OCI-LY1 (cell line): ENCODE measurements around the gene DDO.

Source experiments
- H2AFZ ChIP-seq: fragments of 200-600 bp; sonication (generic), shearing (Covaris generic); 2 replicates; pipeline ENCODE4 v1.6.0; 2014; ENCODE audit warnings: antibody characterized with exemption, mild to moderate bottlenecking, low read length
- H3F3A ChIP-seq: fragments of 200-600 bp; sonication (generic), shearing (Covaris generic); 2 replicates; pipeline ENCODE4 v1.6.0; 2014; ENCODE audit warnings: mild to moderate bottlenecking, antibody characterized with exemption, low read length, moderate library complexity; ENCODE audit not compliant: insufficient read depth
- H3K27ac ChIP-seq: fragments of 200-600 bp; sonication (generic); 2 replicates; pipeline ENCODE4 v1.5.1; 2014; ENCODE audit warnings: low read length, mixed run types, mild to moderate bottlenecking, low read depth; ENCODE audit not compliant: poor library complexity, severe bottlenecking
- H3K27me3 ChIP-seq: fragments of 200-600 bp; sonication (generic); 2 replicates; pipeline ENCODE4 v1.6.0; 2014; ENCODE audit warnings: antibody characterized with exemption, mild to moderate bottlenecking, low read length, moderate library complexity; ENCODE audit not compliant: insufficient read depth
- H3K36me3 ChIP-seq: fragments of 200-600 bp; sonication (generic); 2 replicates; pipeline ENCODE4 v1.6.1; 2014; ENCODE audit warnings: mild to moderate bottlenecking, antibody characterized with exemption, low read length, moderate library complexity, mixed read lengths; ENCODE audit not compliant: insufficient read depth
- H3K4me1 ChIP-seq: fragments of 200-600 bp; sonication (generic); 2 replicates; pipeline ENCODE4 v1.5.1; 2014; ENCODE audit warnings: mild to moderate bottlenecking, low read length, moderate library complexity; ENCODE audit not compliant: insufficient read depth, severe bottlenecking
- H3K4me2 ChIP-seq: fragments of 200-600 bp; sonication (generic), shearing (Covaris generic); 2 replicates; pipeline ENCODE4 v1.6.1; 2014; ENCODE audit warnings: low read length
- H3K4me3 ChIP-seq: fragments of 200-600 bp; sonication (generic); 2 replicates; pipeline ENCODE4 v1.5.1; 2014; ENCODE audit warnings: low read length, low read depth, mild to moderate bottlenecking, mixed read lengths; ENCODE audit not compliant: poor library complexity, severe bottlenecking
- H3K79me2 ChIP-seq: fragments of 200-600 bp; shearing (Covaris generic); 2 replicates; pipeline ENCODE4 v1.6.1; 2016; ENCODE audit warnings: mixed run types, low read length, mixed read lengths; ENCODE audit not compliant: insufficient read depth
- H3K9ac ChIP-seq: fragments of 200-600 bp; sonication (generic), shearing (Covaris generic); 2 replicates; pipeline ENCODE4 v1.6.1; 2014; ENCODE audit warnings: mild to moderate bottlenecking, low read length, mixed read lengths
- H3K9me2 ChIP-seq: fragments of 200-600 bp; sonication (generic), shearing (Covaris generic); 2 replicates; pipeline ENCODE4 v1.6.1; 2014; ENCODE audit warnings: low read depth, mild to moderate bottlenecking, low read length, mixed read lengths
- H3K9me3 ChIP-seq: fragments of 200-600 bp; shearing (Covaris generic); 2 replicates; pipeline ENCODE4 v1.6.1; 2014; ENCODE audit warnings: low read length, mixed read lengths
- H4K20me1 ChIP-seq: fragments of 200-600 bp; sonication (generic), shearing (Covaris generic); 2 replicates; pipeline ENCODE4 v1.6.0; 2016; ENCODE audit warnings: mild to moderate bottlenecking, low read length; ENCODE audit not compliant: insufficient read depth
- CTCF ChIP-seq: fragments of 200-600 bp; sonication (generic), shearing (Covaris generic); IDR thresholded peaks from 2 replicates; pipeline ENCODE4 v1.5.1; 2017; ENCODE audit warnings: mild to moderate bottlenecking, antibody characterized with exemption, low read length, moderate library complexity, mixed read lengths
- EZH2 ChIP-seq: fragments of 200-600 bp; sonication (generic), shearing (Covaris generic); IDR thresholded peaks from 2 replicates; pipeline ENCODE4 v1.8.0; 2017; ENCODE audit warnings: borderline replicate concordance, mixed run types, mild to moderate bottlenecking, antibody characterized with exemption, low read length, moderate library complexity, mixed read lengths

Gene DDO

DNA sequence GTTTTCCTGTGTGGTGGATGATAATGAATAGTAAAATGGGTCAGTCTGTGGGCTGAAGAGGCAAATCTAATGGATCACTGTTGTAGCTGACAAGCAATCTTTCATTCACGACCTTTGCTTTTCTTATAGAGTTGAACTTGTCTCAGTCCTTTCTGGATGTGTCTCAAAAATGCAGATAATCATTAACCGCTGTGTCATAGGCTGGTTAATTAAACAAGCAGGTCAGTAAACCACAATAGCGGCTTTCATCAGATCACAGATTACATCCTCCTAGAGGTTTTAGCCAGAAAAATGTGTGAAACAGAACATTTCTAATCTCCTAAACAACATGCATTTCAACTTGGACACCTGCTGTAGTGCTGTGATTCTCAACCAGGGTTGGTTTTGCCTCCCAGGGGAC lies 54.7 kb downstream of the DDO start:
- Histone ChIP-seq H3K79me2 (no peaks in the 10 kb centered on the region), H3K4me3 (no peak overlapping the region), H2AFZ (no peak overlapping the region), H3K9me2 (no peaks in the 10 kb centered on the region), H3K4me1 (no peaks in the 10 kb centered on the region), H3K9ac (no peak overlapping the region), H4K20me1 (no peaks in the 10 kb centered on the region), H3K27ac (no peak overlapping the region), H3K9me3 (no peaks in the 10 kb centered on the region), H3K4me2 (no peak overlapping the region), H3K36me3 (no peaks in the 10 kb centered on the region), H3F3A (no peaks in the 10 kb centered on the region), H3K27me3 (no peaks in the 10 kb centered on the region)
- TF ChIP-seq CTCF = no peak
- TF ChIP-seq EZH2 = no peak

GRCh38 chr6:110359556-110359955 lies 55.8 kb downstream of the DDO start:
- Histone ChIP-seq H3F3A (no peaks in the 10 kb centered on the region), H3K4me2 (no peak overlapping the region), H3K36me3 (no peaks in the 10 kb centered on the region), H3K9me3 (no peaks in the 10 kb centered on the region), H3K4me1 (no peaks in the 10 kb centered on the region), H3K9ac (no peak overlapping the region), H2AFZ (no peak overlapping the region), H3K27ac (no peak overlapping the region), H4K20me1 (no peaks in the 10 kb centered on the region), H3K27me3 (no peaks in the 10 kb centered on the region), H3K4me3 (no peak overlapping the region), H3K9me2 (no peaks in the 10 kb centered on the region), H3K79me2 (no peaks in the 10 kb centered on the region)
- TF ChIP-seq EZH2 = no peak

DNA sequence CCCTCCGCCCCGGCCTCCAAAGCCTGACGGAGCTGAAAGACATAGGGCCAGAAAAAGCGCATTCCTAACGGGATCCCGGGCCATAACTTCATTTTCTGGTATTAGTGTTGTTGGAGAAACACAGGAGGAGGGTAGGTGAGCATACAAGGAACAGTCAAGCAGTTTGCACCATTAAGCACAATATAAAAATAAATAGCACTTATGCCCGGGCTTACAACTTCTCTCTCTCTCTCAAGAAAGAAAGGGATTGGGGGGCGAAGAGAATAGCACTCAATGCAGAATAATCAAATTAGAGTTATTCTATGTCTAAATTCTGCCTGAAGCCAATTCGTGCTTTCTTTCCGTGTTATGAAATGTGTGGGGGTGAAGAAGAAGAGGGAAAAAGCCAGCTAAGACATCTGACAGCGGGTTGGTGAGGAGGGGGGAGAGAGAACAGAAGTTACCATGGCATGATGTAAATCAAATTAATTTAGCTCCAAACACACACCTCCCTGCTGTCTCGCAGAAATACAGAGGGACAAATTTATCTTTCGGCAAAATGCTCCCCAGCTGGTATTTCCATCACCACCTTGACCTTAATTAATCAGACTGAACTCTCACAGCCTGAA lies 56.7 kb downstream of the DDO start:
- no peaks in the 10 kb centered on the region for H4K20me1 ChIP-seq
- no peak overlapping the region for H3K4me3 ChIP-seq
- no peaks in the 10 kb centered on the region for H3K9me3 ChIP-seq
- H3K4me1 ChIP-seq = no peaks in the 10 kb centered on the region
- no peaks in the 10 kb centered on the region for H3K36me3 ChIP-seq
- no peak overlapping the region for H3K27ac ChIP-seq
- H3K79me2 ChIP-seq = no peaks in the 10 kb centered on the region
- no peak overlapping the region for H3K4me2 ChIP-seq
- H3F3A ChIP-seq = no peaks in the 10 kb centered on the region
- no peaks in the 10 kb centered on the region for H3K9me2 ChIP-seq
- H3K9ac ChIP-seq = no peak overlapping the region
- no peaks in the 10 kb centered on the region for H3K27me3 ChIP-seq
- H2AFZ ChIP-seq = no peak overlapping the region
- TF ChIP-seq EZH2 (no peak), CTCF (no peak)

DNA sequence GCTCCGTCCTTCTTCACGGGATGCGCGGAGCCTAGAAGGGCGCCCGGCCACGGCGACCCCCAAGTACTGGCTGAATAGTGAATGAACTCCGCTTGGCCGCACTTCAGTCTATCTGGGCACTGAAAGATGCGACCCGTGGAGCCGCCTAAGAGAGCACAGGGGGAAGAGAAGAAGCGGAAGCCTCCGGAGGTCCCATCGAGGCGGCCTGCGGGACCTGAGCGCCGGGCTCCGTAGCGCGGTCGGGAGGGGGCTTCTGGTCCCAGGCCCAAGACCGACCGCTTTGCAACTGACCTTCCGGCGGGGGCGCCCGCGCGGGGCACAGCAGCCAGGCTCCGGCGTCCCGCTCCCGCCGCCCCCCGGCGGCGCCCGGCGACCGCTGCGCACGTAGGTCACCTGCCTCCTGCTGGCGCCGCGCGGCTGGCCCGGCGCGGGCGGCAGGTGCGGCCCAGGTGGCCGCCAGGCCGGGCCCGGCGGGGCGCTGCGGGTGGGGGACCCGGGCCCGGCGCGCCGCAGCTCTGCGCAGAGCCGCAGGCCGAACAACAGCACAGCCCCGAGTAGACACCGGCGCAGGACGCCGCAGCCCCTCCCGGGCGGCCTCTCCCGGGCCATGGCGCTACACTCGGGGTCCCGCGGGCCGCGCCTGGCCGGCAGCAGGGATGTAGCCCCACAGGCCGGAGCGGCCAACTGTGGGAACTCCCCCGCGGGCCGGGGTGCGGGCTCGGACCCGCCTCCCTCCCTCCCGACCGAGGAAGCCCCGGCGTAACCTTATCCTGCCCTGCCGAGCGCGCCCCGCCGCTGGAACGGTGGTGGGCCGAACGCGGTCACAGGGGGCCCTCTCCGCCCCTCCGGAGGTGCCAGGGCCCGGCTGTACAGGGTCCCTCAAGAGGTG lies 57.5 kb downstream of the DDO start, which contains the start of gene METTL24:
METTL24 (minus strand) TSS at position 686 of the 889 bp plus-strand sequence; CDS start at position 609, 77 bp downstream.
- Histone ChIP-seq H3K79me2 (no peaks in the 10 kb centered on the region), H3K36me3 (no peaks in the 10 kb centered on the region), H3K27me3 (no peaks in the 10 kb centered on the region), H3K9me2 (no peaks in the 10 kb centered on the region), H3K4me2 (no peak within 1 kb of the TSS), H4K20me1 (no peaks in the 10 kb centered on the region), H3K4me1 (no peaks in the 10 kb centered on the region), H3K9me3 (no peaks in the 10 kb centered on the region), H3K4me3 (no peak within 1 kb of the TSS), H3K9ac (no peak within 1 kb of the TSS), H3F3A (no peaks in the 10 kb centered on the region), H3K27ac (no peak within 1 kb of the TSS), H2AFZ (no peak within 1 kb of the TSS)
- TF ChIP-seq CTCF = no peak
- no peak for TF ChIP-seq EZH2
